Measurements from ENCODE around the gene CACNA1S. TPM values are rescaled to one million over a fixed set of nuclear protein-coding genes. Genes with fewer than 3 reads are reported as not detected.

The CACNA1S gene
- total and polyA plus RNA-seq, 2 of the 4 experiments (the other 2 are of a cell fraction): not detected

- no peak for DNase-seq
- Histone ChIP-seq H2BK120ac (ENCODE audit: low read depth, low read length) (no peak overlapping the region), H2AK9ac (replicated peaks; ENCODE audit: low read depth, low read length, poor library complexity) (no peak overlapping the region), H3K27ac (ENCODE audit: insufficient read depth, low read length) (no peak overlapping the region), H4K91ac (ENCODE audit: insufficient read depth, low read depth, low read length) (no peak overlapping the region), H4K20me1 (ENCODE audit: insufficient read depth, low read length) (no peaks in the 10 kb centered on the region), H3K9me3 (ENCODE audit: control insufficient read depth, insufficient read depth, low read length) (no peaks in the 10 kb centered on the region), H2AK5ac (ENCODE audit: low read depth, low read length) (no peak overlapping the region), H3K9me1 (ENCODE audit: insufficient read depth, low read length) (no peaks in the 10 kb centered on the region), H2BK15ac (ENCODE audit: low read depth, low read length) (no peak overlapping the region), H4K5ac (ENCODE audit: low read depth, low read length) (no peak overlapping the region), H4K8ac (ENCODE audit: low read depth in 2 of 2, low read length in 2 of 2) (no peak overlapping the region), H2AFZ (replicated peaks; ENCODE audit: low read length, poor library complexity) (no peak overlapping the region), H3K4me1 (ENCODE audit: control insufficient read depth, insufficient read depth, low read length) (no peaks in the 10 kb centered on the region), H3K4me3 (ENCODE audit: insufficient read depth, low read depth, low read length) (no peak overlapping the region), H3K14ac (replicated peaks; ENCODE audit: low read depth, low read length) (no peak overlapping the region), H2BK20ac (ENCODE audit: low read depth, low read length) (no peak overlapping the region), H3K23ac (ENCODE audit: low read depth, low read length) (no peak overlapping the region), H3K9ac (ENCODE audit: low read depth, low read length) (no peak overlapping the region), H3K79me1 (ENCODE audit: low read depth in 1 of 2, low read length in 2 of 2) (no peaks in the 10 kb centered on the region), H2BK5ac (ENCODE audit: low read depth, low read length, poor library complexity, severe bottlenecking) (no peak overlapping the region), H3K36me3 (ENCODE audit: control insufficient read depth, insufficient read depth, low read length) (no peaks in the 10 kb centered on the region), H3K4ac (ENCODE audit: low read depth, low read length) (no peak overlapping the region), H3K18ac (ENCODE audit: low read depth, low read length) (no peak overlapping the region), H3K56ac (ENCODE audit: extremely low read depth, insufficient read depth, low read length) (no peak overlapping the region), H3K4me2 (ENCODE audit: low read depth, low read length) (no peak overlapping the region), H3K27me3 (ENCODE audit: control insufficient read depth, insufficient read depth, low read length) (peaks cover 70% of the 10 kb centered on the region)
- in situ Hi-C loops (cut with MboI; ENCODE audit: low sequenced_read_pairs) (loop anchor here (10.0 kb wide), 1 partner anchor 135 kb away; no protein-coding TSS in a partner anchor), intact Hi-C loops (cut with micrococcal nuclease) (loop anchor here (10.0 kb wide), 1 partner anchor 95 kb away; no protein-coding TSS in a partner anchor), dilution Hi-C loops (cut with HindIII; ENCODE audit: low sequenced_read_pairs, unreplicated experiment) (no loop called here)
- ATAC-seq (ENCODE audit: low read depth): no peak
- 71% methylated on average over 2 of the region's 5 CpGs; no CpG with 5 or more reads in 1 of the 2 experiments for WGBS, 2 experiments (ENCODE audit: extremely low coverage in 2 of 2, insufficient read length in 1 of 2)
- ChIA-PET CTCF (no interaction called here), POLR2A (ENCODE audit: unreplicated experiment) (no interaction called here)
- BruUV-seq (replicated peaks): no TSS peak
- no peak for TF ChIP-seq MAFK (IDR thresholded peaks at IDR 0.05; ENCODE audit: low read depth, low read length)
- TF ChIP-seq RCOR1 (IDR thresholded peaks at IDR 0.05; ENCODE audit: insufficient replicate concordance, low read length): no peak
- TF ChIP-seq SMC3 (IDR thresholded peaks at IDR 0.05; ENCODE audit: low read depth, low read length): no peak
- no peak for TF ChIP-seq CHD1 (IDR thresholded peaks at IDR 0.05; ENCODE audit: low read depth, low read length)
- TF ChIP-seq RFX5 (IDR thresholded peaks at IDR 0.05; ENCODE audit: low read depth, low read length): no peak
- TF ChIP-seq CEBPB (IDR thresholded peaks at IDR 0.05; ENCODE audit: low read depth, low read length): no peak
- TF ChIP-seq RAD21 (IDR thresholded peaks at IDR 0.05; ENCODE audit: low read length): no peak
- TF ChIP-seq MXI1 (IDR thresholded peaks at IDR 0.05; ENCODE audit: borderline replicate concordance, low read depth, low read length): no peak
- no peak for TF ChIP-seq FOS (IDR thresholded peaks at IDR 0.05; ENCODE audit: low read depth, low read length)
- TF ChIP-seq BHLHE40 (IDR thresholded peaks at IDR 0.05; ENCODE audit: low read depth, low read length): no peak
- TF ChIP-seq ELK1 (IDR thresholded peaks at IDR 0.05; ENCODE audit: borderline replicate concordance, low read depth, low read length): no peak
- no peak for TF ChIP-seq NFE2L2 (IDR thresholded peaks at IDR 0.05; ENCODE audit: low read depth, low read length)
- TF ChIP-seq MAZ (IDR thresholded peaks at IDR 0.05; ENCODE audit: borderline replicate concordance, low read depth, low read length): no peak
- TF ChIP-seq POLR2A (IDR thresholded peaks at IDR 0.05; ENCODE audit: low read depth, low read length): no peak
- no peak for TF ChIP-seq USF2 (IDR thresholded peaks at IDR 0.05; ENCODE audit: low read depth, low read length)
- no peak for TF ChIP-seq CTCF (conservative IDR thresholded peaks at IDR 0.05; ENCODE audit: low read depth, low read length)
Observed at GRCh38 chr1:201089596-201089995, 22.6 kb downstream of the CACNA1S start.

All from IMR-90 (cell line).